ENCODE measurements around the gene LARP1. TPM values are rescaled to one million over a fixed set of nuclear protein-coding genes. Genes with fewer than 3 reads are reported as not detected.

LARP1 gene
- total and polyA plus RNA-seq, 9 of the 15 experiments (the other 6 are each of a cell fraction or from before 2014, with no cell fraction given), result 22.6 to 300 (median 92.0) TPM

DNA sequence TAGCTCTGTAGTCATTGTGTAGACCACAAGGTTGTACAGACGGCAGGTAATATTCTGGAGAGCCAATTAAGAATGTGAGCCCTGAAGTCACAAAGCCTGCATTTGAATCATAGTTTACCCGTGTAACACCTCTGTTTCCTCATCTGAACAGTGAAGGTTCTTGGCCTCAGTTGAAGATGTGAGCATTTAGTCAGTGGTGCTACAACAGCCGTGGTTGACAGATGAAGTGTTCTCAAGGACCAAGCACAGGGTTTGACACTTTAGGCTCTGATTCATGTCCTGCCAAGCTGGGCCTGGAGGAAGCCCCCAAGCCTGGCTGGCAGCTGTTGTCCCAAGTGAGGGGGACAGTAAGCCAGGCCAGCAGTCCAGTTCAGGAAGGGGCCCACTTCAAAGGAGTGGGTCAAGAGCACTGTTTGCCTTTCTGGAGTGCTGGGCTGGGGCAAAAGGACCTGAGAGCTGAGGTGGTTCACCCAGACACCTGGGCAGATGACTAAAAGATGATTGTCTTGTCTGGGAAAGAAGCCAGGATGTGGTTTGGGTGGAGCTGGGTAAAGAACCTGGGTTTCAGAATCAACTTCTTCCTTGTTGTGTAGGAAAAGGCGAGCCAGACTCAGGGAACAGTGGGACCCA lies 74.5 kb downstream of the LARP1 start:
- Histone ChIP-seq H3K4me2 (ENCODE audit: insufficient read depth, low read length) (no peak overlapping the region), H3K4me3 (no peak overlapping the region), H3K9me1 (ENCODE audit: control insufficient read depth, insufficient read depth, low read length) (no peaks in the 10 kb centered on the region), H3K9ac (ENCODE audit: insufficient read depth in 1 of 2, low read depth in 2 of 2, low read length in 2 of 2) (0 out of 4 replicates have a peak overlapping the region, but pooled peaks of 1 of the 2 experiments have one; percentile 7), H3K36me3 (ENCODE audit: control insufficient read depth, insufficient read depth, low read length) (peaks cover 54% of the 10 kb centered on the region), H3K9me3 (replicated peaks; ENCODE audit: control insufficient read depth, insufficient read depth, low read depth, low read length) (no peaks in the 10 kb centered on the region), H3K27ac (ENCODE audit: extremely low read depth, low read depth, low read length) (no peak overlapping the region; the same call in 2 of the 3 replicates), H3K4me1 (replicated peaks in 1 of 2; ENCODE audit: control insufficient read depth in 2 of 2, insufficient read depth in 2 of 2, low read length in 2 of 2) (peaks cover 11 to 16% of the 10 kb centered on the region in 2 experiments; a peak in 4 of 5 replicates), H4K20me1 (replicated peaks; ENCODE audit: control insufficient read depth, insufficient read depth, low read length) (no peaks in the 10 kb centered on the region), H3K79me2 (ENCODE audit: control insufficient read depth, insufficient read depth, low read length) (peaks cover 31% of the 10 kb centered on the region), H2AFZ (ENCODE audit: low read depth, low read length) (no peak overlapping the region), H3K27me3 (ENCODE audit: control insufficient read depth in 2 of 2, insufficient read depth in 2 of 2, low read length in 2 of 2) (no peaks in the 10 kb centered on the region)
- no peak for FAIRE-seq
- ATAC-seq, result no peak
- TF ChIP-seq ZNF217 (CRISPR knock-in tag; IDR thresholded peaks at IDR 0.05), result no peak
- TF ChIP-seq STAG1 (CRISPR knock-in tag; IDR thresholded peaks at IDR 0.05; ENCODE audit: borderline replicate concordance), result no peak
- TF ChIP-seq, protein P1, sequence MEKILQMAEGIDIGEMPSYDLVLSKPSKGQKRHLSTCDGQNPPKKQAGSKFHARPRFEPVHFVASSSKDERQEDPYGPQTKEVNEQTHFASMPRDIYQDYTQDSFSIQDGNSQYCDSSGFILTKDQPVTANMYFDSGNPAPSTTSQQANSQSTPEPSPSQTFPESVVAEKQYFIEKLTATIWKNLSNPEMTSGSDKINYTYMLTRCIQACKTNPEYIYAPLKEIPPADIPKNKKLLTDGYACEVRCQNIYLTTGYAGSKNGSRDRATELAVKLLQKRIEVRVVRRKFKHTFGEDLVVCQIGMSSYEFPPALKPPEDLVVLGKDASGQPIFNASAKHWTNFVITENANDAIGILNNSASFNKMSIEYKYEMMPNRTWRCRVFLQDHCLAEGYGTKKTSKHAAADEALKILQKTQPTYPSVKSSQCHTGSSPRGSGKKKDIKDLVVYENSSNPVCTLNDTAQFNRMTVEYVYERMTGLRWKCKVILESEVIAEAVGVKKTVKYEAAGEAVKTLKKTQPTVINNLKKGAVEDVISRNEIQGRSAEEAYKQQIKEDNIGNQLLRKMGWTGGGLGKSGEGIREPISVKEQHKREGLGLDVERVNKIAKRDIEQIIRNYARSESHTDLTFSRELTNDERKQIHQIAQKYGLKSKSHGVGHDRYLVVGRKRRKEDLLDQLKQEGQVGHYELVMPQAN (IDR thresholded peaks at IDR 0.05; ENCODE audit: borderline replicate concordance), result no peak
- TF ChIP-seq NFIX (CRISPR knock-in tag; IDR thresholded peaks at IDR 0.05; ENCODE audit: low read depth), result no peak
- TF ChIP-seq, protein P2, sequence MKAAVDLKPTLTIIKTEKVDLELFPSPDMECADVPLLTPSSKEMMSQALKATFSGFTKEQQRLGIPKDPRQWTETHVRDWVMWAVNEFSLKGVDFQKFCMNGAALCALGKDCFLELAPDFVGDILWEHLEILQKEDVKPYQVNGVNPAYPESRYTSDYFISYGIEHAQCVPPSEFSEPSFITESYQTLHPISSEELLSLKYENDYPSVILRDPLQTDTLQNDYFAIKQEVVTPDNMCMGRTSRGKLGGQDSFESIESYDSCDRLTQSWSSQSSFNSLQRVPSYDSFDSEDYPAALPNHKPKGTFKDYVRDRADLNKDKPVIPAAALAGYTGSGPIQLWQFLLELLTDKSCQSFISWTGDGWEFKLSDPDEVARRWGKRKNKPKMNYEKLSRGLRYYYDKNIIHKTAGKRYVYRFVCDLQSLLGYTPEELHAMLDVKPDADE (conservative IDR thresholded peaks at IDR 0.05; ENCODE audit: control insufficient read depth, low read depth, low read length), result no peak
- TF ChIP-seq ZNF24 (IDR thresholded peaks at IDR 0.05), result no peak
- no peak for TF ChIP-seq MTA3 (IDR thresholded peaks at IDR 0.05; ENCODE audit: borderline replicate concordance)
- no peak for TF ChIP-seq BRD9 (IDR thresholded peaks at IDR 0.05; ENCODE audit: low read depth, partially characterized antibody)
- in situ Hi-C loops (cut with MboI) (no loop called here), intact Hi-C loops (cut with micrococcal nuclease) (no loop called here)
- CTCF ChIA-PET (ENCODE audit: low intra/inter-chr PET ratio), result no interaction called here
- POLR2A ChIA-PET, result interaction anchor here (0.9 to 1.2 kb wide), 3 partner anchors 9 to 25 kb away, joined by 3 to 5 read pairs (median 3); no protein-coding TSS in a partner anchor
- no TSS peak for BruUV-seq (replicated peaks)
- DNase-seq (ENCODE audit: extremely low read depth in 1 of 4, low spot score in 3 of 4), result peak in 1 of 4 experiments; percentile 10
- 73% methylated on average over 4 of the region's 4 CpGs for WGBS (ENCODE audit: insufficient coverage, low coverage, missing lambda C conversion rate)
